CD4-positive, alpha-beta T cell treated with Interleukin-6 at 100 ng/mL for 8 hours (primary cell): ENCODE data around the gene DSCAM.

Source experiments
- DNase-seq: peaks from one replicate; pipeline ENCODE4 v3.0.0-alpha.2; 2020; ENCODE audit warnings: mixed read lengths, low spot score

Gene DSCAM

GRCh38 chr21:40531431-40532110, 315.4 kb downstream of the DSCAM start:
- DNase-seq: no peak

- no peak for DNase-seq
These were observed 315.9 kb downstream of the DSCAM start for GRCh38 chr21:40531016-40531415.

GRCh38 chr21:40517646-40518045, 329.3 kb downstream of the DSCAM start:
- no peak for DNase-seq

- DNase-seq: no peak
These were observed 330.6 kb downstream of the DSCAM start for GRCh38 chr21:40516335-40516734.

GRCh38 chr21:40512590-40512989, 334.4 kb downstream of the DSCAM start:
- DNase-seq: no peak

GRCh38 chr21:40507978-40508377, 339.0 kb downstream of the DSCAM start:
- no peak for DNase-seq

- DNase-seq: no peak
These were observed 341.3 kb downstream of the DSCAM start for GRCh38 chr21:40505681-40506080.

GRCh38 chr21:40505244-40505643, 341.7 kb downstream of the DSCAM start:
- no peak for DNase-seq

GRCh38 chr21:40504825-40505224, 342.1 kb downstream of the DSCAM start:
- DNase-seq: no peak

GRCh38 chr21:40496116-40496515, 350.8 kb downstream of the DSCAM start:
- no peak for DNase-seq

- no peak for DNase-seq
These were observed 356.6 kb downstream of the DSCAM start for GRCh38 chr21:40490408-40490807.

GRCh38 chr21:40489001-40489400, 358.0 kb downstream of the DSCAM start:
- DNase-seq: no peak

GRCh38 chr21:40481764-40482163, 365.2 kb downstream of the DSCAM start:
- no peak for DNase-seq

- DNase-seq: no peak
These were observed 372.4 kb downstream of the DSCAM start for GRCh38 chr21:40474513-40474912.

- DNase-seq: no peak
These were observed 374.9 kb downstream of the DSCAM start for GRCh38 chr21:40472013-40472412.

- no peak for DNase-seq
These were observed 375.9 kb downstream of the DSCAM start for GRCh38 chr21:40471103-40471502.

GRCh38 chr21:40466893-40467483, 380.0 kb downstream of the DSCAM start:
- no peak for DNase-seq

GRCh38 chr21:40465382-40465781, 381.6 kb downstream of the DSCAM start:
- DNase-seq: no peak

- DNase-seq: no peak
These were observed 383.8 kb downstream of the DSCAM start for GRCh38 chr21:40463176-40463575.

GRCh38 chr21:40461008-40461407, 385.9 kb downstream of the DSCAM start:
- no peak for DNase-seq

GRCh38 chr21:40457741-40458140, 389.2 kb downstream of the DSCAM start:
- DNase-seq: no peak

- DNase-seq: no peak
These were observed 392.9 kb downstream of the DSCAM start for GRCh38 chr21:40454057-40454456.

- no peak for DNase-seq
These were observed 393.8 kb downstream of the DSCAM start for GRCh38 chr21:40453183-40453582.

GRCh38 chr21:40452548-40452947, 394.4 kb downstream of the DSCAM start:
- DNase-seq: no peak
